ENCODE results near the gene INPP5D. TPM values are rescaled to one million over a fixed set of nuclear protein-coding genes. Genes with fewer than 3 reads are reported as not detected.
A peak's percentile ranks its signal among the peaks of the same experiment; 100 is the strongest.

The INPP5D gene
- polyA plus RNA-seq, 1 donor (not counting 4 experiments of a cell fraction or from before 2014, with no cell fraction given), result 7.5 TPM

- Histone ChIP-seq H3K9me1 (ENCODE audit: control insufficient read depth, extremely low read depth, insufficient read depth, low read length) (no peaks in the 10 kb centered on the region), H3K4me3 (ENCODE audit: control insufficient read depth in 2 of 3, extremely low read depth in 1 of 3, insufficient read depth in 2 of 3, low read depth in 1 of 3, low read length in 3 of 3) (no peak overlapping the region), H3K4me2 (ENCODE audit: control insufficient read depth, extremely low read depth, insufficient read depth, low read depth, low read length) (no peak overlapping the region), H3K79me2 (ENCODE audit: control insufficient read depth, insufficient read depth, low read length) (no peaks in the 10 kb centered on the region), H3K27ac (ENCODE audit: control insufficient read depth, insufficient read depth, low read length) (no peak overlapping the region), H2AFZ (ENCODE audit: control insufficient read depth, low read length) (no peak overlapping the region), H4K20me1 (ENCODE audit: control insufficient read depth, extremely low read depth, insufficient read depth, low read length) (no peaks in the 10 kb centered on the region), H3K9ac (ENCODE audit: control insufficient read depth, extremely low read depth, insufficient read depth, low read length) (no peak overlapping the region), H3K4me1 (ENCODE audit: control insufficient read depth, extremely low read depth, insufficient read depth, low read length) (peaks cover 45% of the 10 kb centered on the region), H3K27me3 (ENCODE audit: control insufficient read depth, extremely low read depth, insufficient read depth, low read length) (peaks cover 8% of the 10 kb centered on the region), H3K9me3 (ENCODE audit: control insufficient read depth, low read depth, low read length) (peaks cover 5% of the 10 kb centered on the region), H3K36me3 (ENCODE audit: control insufficient read depth in 2 of 2, extremely low read depth in 1 of 2, insufficient read depth in 2 of 2, low read length in 2 of 2) (peaks cover 0 to 4% of the 10 kb centered on the region in 2 experiments)
- TF ChIP-seq EZH2 (IDR thresholded peaks at IDR 0.05; ENCODE audit: low read length) (no peak), CTCF (optimal IDR thresholded peaks at IDR 0.05 in 1 of 3, IDR thresholded peaks at IDR 0.05 in 1 of 3, conservative IDR thresholded peaks at IDR 0.05 in 1 of 3; ENCODE audit: extremely low read depth in 1 of 3, insufficient read depth in 2 of 3, low read length in 3 of 3) (peak; percentile 19 to 23 (median 19))
- DNase-seq (ENCODE audit: low read depth, low spot score) (no peak), FAIRE-seq (no peak)
- dilution Hi-C loops (cut with MboI; ENCODE audit: extremely low pct_ligation_motif_present, low sequenced_read_pairs), result no loop called here
Observed at GRCh38 chr2:233208382-233209116, 148.4 kb downstream of the INPP5D start.

GRCh38 chr2:233209117-233209532 is 149.0 kb downstream of the INPP5D start:
- FAIRE-seq, result no peak
- Histone ChIP-seq H3K36me3 (ENCODE audit: control insufficient read depth in 2 of 2, extremely low read depth in 1 of 2, insufficient read depth in 2 of 2, low read length in 2 of 2) (peaks cover 0 to 4% of the 10 kb centered on the region in 2 experiments), H3K27ac (ENCODE audit: control insufficient read depth, insufficient read depth, low read length) (no peak overlapping the region), H3K27me3 (ENCODE audit: control insufficient read depth, extremely low read depth, insufficient read depth, low read length) (peaks cover 8% of the 10 kb centered on the region), H3K4me1 (ENCODE audit: control insufficient read depth, extremely low read depth, insufficient read depth, low read length) (peaks cover 45% of the 10 kb centered on the region), H3K4me2 (ENCODE audit: control insufficient read depth, extremely low read depth, insufficient read depth, low read depth, low read length) (peak overlapping the region; percentile 64), H3K4me3 (ENCODE audit: control insufficient read depth in 2 of 3, extremely low read depth in 1 of 3, insufficient read depth in 2 of 3, low read depth in 1 of 3, low read length in 3 of 3) (no peak overlapping the region), H4K20me1 (ENCODE audit: control insufficient read depth, extremely low read depth, insufficient read depth, low read length) (no peaks in the 10 kb centered on the region), H2AFZ (ENCODE audit: control insufficient read depth, low read length) (no peak overlapping the region), H3K9me3 (ENCODE audit: control insufficient read depth, low read depth, low read length) (peaks cover 5% of the 10 kb centered on the region), H3K9ac (ENCODE audit: control insufficient read depth, extremely low read depth, insufficient read depth, low read length) (no peak overlapping the region), H3K9me1 (ENCODE audit: control insufficient read depth, extremely low read depth, insufficient read depth, low read length) (no peaks in the 10 kb centered on the region), H3K79me2 (ENCODE audit: control insufficient read depth, insufficient read depth, low read length) (no peaks in the 10 kb centered on the region)
- TF ChIP-seq EZH2 (IDR thresholded peaks at IDR 0.05; ENCODE audit: low read length) (no peak), CTCF (optimal IDR thresholded peaks at IDR 0.05 in 1 of 3, IDR thresholded peaks at IDR 0.05 in 1 of 3, conservative IDR thresholded peaks at IDR 0.05 in 1 of 3; ENCODE audit: extremely low read depth in 1 of 3, insufficient read depth in 2 of 3, low read length in 3 of 3) (no peak)
- dilution Hi-C loops (cut with MboI; ENCODE audit: extremely low pct_ligation_motif_present, low sequenced_read_pairs), result no loop called here
- DNase-seq (ENCODE audit: low read depth, low spot score), result no peak
